ENCODE results near the gene FBXO10. TPM values are rescaled to one million over a fixed set of nuclear protein-coding genes. Genes with fewer than 3 reads are reported as not detected.

FBXO10 gene
- total RNA-seq, 1 donor from 2014 or later: 68.7 TPM

- Mint-ChIP-seq H3K9me3 (ENCODE audit: unreplicated experiment) (no peaks in the 10 kb centered on the region), H3K27ac (ENCODE audit: unreplicated experiment) (no peak overlapping the region), H3K27me3 (ENCODE audit: unreplicated experiment) (no peaks in the 10 kb centered on the region), H3K4me1 (ENCODE audit: low read depth, unreplicated experiment) (no peaks in the 10 kb centered on the region), H3K4me3 (ENCODE audit: unreplicated experiment) (no peak overlapping the region), H3K36me3 (ENCODE audit: unreplicated experiment) (peaks cover 4% of the 10 kb centered on the region)
- TF ChIP-seq, protein P1, sequence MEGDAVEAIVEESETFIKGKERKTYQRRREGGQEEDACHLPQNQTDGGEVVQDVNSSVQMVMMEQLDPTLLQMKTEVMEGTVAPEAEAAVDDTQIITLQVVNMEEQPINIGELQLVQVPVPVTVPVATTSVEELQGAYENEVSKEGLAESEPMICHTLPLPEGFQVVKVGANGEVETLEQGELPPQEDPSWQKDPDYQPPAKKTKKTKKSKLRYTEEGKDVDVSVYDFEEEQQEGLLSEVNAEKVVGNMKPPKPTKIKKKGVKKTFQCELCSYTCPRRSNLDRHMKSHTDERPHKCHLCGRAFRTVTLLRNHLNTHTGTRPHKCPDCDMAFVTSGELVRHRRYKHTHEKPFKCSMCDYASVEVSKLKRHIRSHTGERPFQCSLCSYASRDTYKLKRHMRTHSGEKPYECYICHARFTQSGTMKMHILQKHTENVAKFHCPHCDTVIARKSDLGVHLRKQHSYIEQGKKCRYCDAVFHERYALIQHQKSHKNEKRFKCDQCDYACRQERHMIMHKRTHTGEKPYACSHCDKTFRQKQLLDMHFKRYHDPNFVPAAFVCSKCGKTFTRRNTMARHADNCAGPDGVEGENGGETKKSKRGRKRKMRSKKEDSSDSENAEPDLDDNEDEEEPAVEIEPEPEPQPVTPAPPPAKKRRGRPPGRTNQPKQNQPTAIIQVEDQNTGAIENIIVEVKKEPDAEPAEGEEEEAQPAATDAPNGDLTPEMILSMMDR (IDR thresholded peaks at IDR 0.05; ENCODE audit: partially characterized antibody, unreplicated experiment): no peak
- DNase-seq: no peak
Measured at GRCh38 chr9:37542488-37542887, 33.7 kb downstream of the FBXO10 start.

DNA sequence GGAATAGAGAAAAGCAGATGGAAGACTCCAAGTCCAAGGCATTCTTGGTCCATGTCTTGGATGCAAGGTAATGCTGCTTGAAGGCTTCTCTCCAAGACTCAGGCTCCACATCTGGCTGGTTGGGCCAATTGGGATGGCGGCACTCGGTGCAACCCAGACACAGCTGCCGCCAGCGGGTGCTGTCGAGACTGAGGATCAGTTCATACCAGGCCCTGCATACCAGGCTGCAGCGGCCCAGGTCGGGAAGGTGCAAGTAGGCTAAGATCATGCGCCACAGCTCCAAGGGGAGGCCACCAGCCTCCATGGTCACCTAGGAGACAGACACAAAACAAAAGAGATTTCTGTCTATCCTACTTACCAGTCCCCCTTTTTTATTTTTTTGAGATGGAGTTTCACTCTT, 34.7 kb downstream of the FBXO10 start:
- TF ChIP-seq, protein P1 (IDR thresholded peaks at IDR 0.05; ENCODE audit: partially characterized antibody, unreplicated experiment): no peak
- Mint-ChIP-seq H3K4me1 (ENCODE audit: low read depth, unreplicated experiment) (no peaks in the 10 kb centered on the region), H3K36me3 (ENCODE audit: unreplicated experiment) (peaks cover 4% of the 10 kb centered on the region), H3K27ac (ENCODE audit: unreplicated experiment) (no peak overlapping the region), H3K9me3 (ENCODE audit: unreplicated experiment) (no peaks in the 10 kb centered on the region), H3K4me3 (ENCODE audit: unreplicated experiment) (no peak overlapping the region), H3K27me3 (ENCODE audit: unreplicated experiment) (no peaks in the 10 kb centered on the region)
- no peak for DNase-seq

- no peak overlapping the region for H3K4me3 Mint-ChIP-seq (ENCODE audit: unreplicated experiment)
Measured at GRCh38 chr9:37540634-37541033, 35.5 kb downstream of the FBXO10 start.

DNA sequence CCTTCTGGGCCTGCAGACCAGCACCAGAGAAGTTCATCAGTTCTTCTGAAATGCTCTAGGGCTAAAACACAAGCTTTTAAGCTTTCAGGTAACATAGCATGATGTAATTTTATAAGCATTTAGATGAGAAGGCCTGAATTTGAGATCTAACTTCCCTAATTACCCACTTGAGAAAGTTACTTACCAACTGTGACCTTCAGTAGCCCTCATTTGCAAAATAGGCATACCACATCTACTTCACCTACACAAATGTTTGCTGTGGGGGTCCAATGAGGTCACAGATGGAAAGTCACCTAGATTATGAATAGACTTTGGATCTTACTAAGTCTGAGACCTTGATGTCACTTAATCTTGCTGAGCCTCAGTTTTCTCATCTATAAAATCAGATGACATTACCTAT, 36.5 kb downstream of the FBXO10 start:
- TF ChIP-seq, protein P1 (IDR thresholded peaks at IDR 0.05; ENCODE audit: partially characterized antibody, unreplicated experiment): no peak
- no peaks in the 10 kb centered on the region for H3K9me3 Mint-ChIP-seq (ENCODE audit: unreplicated experiment)
- H3K36me3 Mint-ChIP-seq (ENCODE audit: unreplicated experiment): peaks cover 4% of the 10 kb centered on the region
- no peak for DNase-seq
- H3K4me1 Mint-ChIP-seq (ENCODE audit: low read depth, unreplicated experiment): peaks cover 2% of the 10 kb centered on the region
- peaks cover 2% of the 10 kb centered on the region for H3K27me3 Mint-ChIP-seq (ENCODE audit: unreplicated experiment)
- no peak overlapping the region for H3K27ac Mint-ChIP-seq (ENCODE audit: unreplicated experiment)
- no peak overlapping the region for H3K4me3 Mint-ChIP-seq (ENCODE audit: unreplicated experiment)

More at GRCh38 chr9:37540634-37541033, 35.5 kb downstream of the FBXO10 start:
- H3K9me3 Mint-ChIP-seq (ENCODE audit: unreplicated experiment): no peaks in the 10 kb centered on the region
- TF ChIP-seq, protein P1 (IDR thresholded peaks at IDR 0.05; ENCODE audit: partially characterized antibody, unreplicated experiment): no peak
- no peak overlapping the region for H3K27ac Mint-ChIP-seq (ENCODE audit: unreplicated experiment)
- DNase-seq: no peak
- no peaks in the 10 kb centered on the region for H3K27me3 Mint-ChIP-seq (ENCODE audit: unreplicated experiment)
- peaks cover 4% of the 10 kb centered on the region for H3K36me3 Mint-ChIP-seq (ENCODE audit: unreplicated experiment)
- no peaks in the 10 kb centered on the region for H3K4me1 Mint-ChIP-seq (ENCODE audit: low read depth, unreplicated experiment)

- Mint-ChIP-seq H3K27ac (ENCODE audit: unreplicated experiment) (no peak overlapping the region), H3K27me3 (ENCODE audit: unreplicated experiment) (peaks cover 2% of the 10 kb centered on the region), H3K4me1 (ENCODE audit: low read depth, unreplicated experiment) (peaks cover 4% of the 10 kb centered on the region), H3K36me3 (ENCODE audit: unreplicated experiment) (peaks cover 4% of the 10 kb centered on the region), H3K9me3 (ENCODE audit: unreplicated experiment) (no peaks in the 10 kb centered on the region), H3K4me3 (ENCODE audit: unreplicated experiment) (no peak overlapping the region)
- TF ChIP-seq, protein P1 (IDR thresholded peaks at IDR 0.05; ENCODE audit: partially characterized antibody, unreplicated experiment): no peak
- no peak for DNase-seq
Measured at GRCh38 chr9:37538099-37538498, 38.1 kb downstream of the FBXO10 start.

Measured in glutamatergic neuron (in vitro differentiated cells).